Renal pelvis (tissue), 4 donors: ENCODE results near the gene RPTOR. TPM values are rescaled to one million over a fixed set of nuclear protein-coding genes. Genes with fewer than 3 reads are reported as not detected.

Source experiments
- DNase-seq: peaks from one replicate; pipeline ENCODE4 v3.0.0-alpha.2; 2013
- polyA plus RNA-seq, 3 donors: library from polyadenylated mRNA; unstranded; fragments of 120-200 nt; gene quantifications; one replicate each; pipeline ENCODE4 v1.2.1, GENCODE V29; 2013; ENCODE audit not compliant: insufficient read length in 3 of 3

The RPTOR gene
- polyA plus RNA-seq, 3 donors = 20.7 to 25.0 (median 22.9) TPM

DNA sequence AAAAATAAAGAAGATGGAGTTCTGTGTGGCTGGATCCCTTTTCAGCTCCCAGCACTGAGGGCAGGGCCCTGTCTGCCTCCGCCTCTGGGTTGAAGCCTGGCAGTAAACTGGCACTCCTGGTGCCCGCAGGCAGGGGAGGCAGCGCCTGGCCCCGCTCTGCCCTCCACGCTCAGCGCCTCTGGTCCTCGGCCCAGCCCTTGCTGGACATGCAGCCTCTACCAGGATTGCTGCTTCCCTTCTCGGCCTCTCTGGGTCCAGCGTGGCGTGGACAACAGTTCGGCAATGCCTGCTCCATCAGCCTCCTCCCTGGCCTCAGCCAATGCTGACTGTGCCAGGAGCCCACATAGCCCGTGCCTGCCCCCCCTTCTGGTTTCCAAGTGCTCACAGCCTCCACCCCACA lies 362.6 kb downstream of the RPTOR start:
- no peak for DNase-seq

DNA sequence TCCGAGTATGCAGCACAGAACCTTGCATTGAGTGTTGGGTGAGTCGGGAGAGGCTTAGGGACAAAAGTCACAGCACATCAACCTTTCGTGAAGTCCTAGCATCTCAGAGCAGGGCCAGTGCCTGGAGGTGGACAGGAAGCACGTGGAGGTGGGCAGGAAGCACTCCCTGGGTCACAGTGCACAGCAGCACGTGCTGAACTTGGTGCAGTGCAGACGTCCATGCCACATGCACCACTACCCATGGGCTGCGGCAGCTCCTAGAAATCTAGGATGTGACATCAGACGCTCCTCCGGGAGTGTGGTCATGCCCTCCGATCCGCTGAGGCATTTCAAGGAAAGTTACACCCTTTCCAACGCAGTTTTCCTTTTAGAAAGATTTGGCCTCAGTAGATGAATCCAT lies 363.6 kb downstream of the RPTOR start:
- no peak for DNase-seq

DNA sequence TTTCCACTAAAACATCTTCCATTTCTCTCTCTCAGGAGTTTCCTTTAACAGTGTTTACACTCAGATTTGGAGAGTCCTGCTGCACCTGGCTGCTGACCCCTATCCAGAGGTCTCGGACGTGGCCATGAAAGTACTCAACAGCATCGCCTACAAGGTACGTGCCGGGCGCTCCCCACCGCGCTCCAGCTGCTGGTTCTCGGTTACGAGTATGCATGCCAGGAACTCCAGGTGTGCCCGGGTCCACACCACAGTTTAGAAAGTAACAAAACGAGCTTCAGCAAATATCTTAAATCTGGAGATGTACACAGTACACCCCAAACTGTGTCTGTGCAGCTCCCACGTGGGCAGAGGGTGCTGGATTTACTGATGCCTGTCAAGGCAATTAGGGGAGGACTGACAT lies 364.1 kb downstream of the RPTOR start:
- no peak for DNase-seq

DNA sequence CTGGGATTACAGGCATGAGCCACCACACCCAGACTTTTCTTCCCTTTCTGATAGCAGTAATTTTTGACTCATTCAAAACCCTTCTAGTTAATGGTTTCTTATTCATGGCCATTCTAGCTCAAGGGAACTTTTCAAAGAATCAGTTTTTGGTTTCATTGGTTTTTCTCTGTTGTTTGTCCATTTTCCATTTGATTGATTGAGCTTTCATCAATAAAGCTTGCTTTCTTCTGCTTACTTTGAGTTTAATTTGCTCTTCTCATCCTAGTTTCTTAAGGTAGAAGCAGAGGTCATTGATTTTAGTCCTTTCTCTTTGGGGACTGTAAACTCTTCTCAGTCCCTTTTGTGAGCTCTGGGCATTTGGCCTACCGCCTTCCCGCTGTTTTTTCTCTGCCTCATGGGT lies 365.0 kb downstream of the RPTOR start:
- no peak for DNase-seq

DNA sequence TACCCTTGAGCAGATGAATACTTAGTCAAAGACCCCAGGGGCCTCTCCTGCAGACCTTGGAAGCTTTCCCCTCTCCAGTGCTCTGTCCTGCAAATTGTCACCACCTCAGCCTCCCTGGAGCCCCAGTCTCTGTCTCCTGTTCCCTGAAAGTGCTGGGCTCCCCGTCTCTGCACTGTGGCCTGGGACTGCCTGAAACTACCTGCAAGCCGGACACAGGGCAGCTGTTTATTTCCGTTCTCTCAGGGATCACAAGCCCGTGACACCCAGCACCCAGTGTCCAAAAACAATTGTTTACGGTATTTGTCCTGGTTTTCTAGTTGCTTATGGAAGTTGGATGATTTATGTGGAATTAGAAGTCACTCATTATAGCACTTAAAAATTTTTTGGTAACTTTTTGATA lies 365.4 kb downstream of the RPTOR start:
- no peak for DNase-seq

DNA sequence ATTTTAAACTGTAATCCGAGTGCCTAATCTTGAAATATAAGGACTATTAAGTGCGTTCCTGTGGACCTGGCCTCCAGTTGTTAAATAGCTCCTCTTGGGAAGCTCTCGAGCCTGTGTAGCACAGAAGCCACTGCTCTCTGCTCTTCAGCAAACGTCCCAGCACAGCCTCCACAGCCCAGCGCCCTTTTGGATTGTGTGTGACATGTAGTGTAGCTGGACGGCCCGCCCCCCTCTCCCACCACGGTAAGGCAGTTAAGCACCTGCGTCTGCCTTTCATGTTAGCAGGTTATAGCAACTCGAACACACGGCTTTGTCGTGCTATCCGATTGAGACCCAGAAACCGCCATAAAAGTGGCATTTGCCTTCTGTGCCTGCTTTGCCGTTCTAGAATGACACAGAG lies 367.8 kb downstream of the RPTOR start:
- no peak for DNase-seq

DNA sequence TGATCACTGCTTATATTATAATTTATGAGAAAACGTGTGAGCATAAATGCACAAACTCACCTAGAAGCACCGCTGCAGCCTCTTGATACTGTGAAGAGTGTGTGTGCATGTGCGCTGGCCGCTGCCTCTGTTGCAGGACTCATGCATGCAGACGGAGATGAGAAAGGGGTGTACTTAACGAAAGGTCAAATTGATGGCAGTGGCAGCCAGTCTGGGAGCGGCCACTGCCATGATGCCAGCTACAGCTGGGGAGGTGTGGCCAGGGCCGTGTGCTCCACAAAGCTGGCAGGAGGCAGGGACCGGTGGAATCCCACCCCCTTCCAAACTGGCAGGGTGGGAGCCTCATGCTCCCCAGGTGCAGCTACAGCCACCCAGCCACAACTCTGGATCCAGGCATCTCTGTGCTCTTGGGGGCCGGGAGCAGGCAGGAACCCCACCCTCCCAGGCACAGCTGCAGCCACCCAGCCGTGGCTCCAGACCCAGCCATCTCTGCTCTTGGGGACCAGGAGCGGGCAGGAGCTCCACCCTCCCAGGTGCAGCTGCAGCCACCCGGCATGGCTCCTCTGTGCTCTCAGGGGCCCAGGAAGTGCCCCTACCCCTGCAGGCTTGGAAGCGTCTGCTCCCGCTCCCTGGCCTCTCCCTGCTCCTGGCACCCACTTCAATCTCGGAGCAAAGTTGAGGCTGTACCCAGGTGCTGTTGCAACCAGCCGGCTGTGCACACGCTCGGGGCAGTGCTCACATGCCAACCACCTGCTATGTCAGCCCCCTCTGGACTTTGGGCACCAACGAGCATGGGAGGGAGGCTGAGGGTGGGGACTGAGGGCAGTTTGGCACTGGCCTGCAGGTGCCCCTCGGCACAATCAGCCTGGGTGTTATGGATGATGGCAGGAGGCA lies 369.5 kb downstream of the RPTOR start:
- DNase-seq = no peak

DNA sequence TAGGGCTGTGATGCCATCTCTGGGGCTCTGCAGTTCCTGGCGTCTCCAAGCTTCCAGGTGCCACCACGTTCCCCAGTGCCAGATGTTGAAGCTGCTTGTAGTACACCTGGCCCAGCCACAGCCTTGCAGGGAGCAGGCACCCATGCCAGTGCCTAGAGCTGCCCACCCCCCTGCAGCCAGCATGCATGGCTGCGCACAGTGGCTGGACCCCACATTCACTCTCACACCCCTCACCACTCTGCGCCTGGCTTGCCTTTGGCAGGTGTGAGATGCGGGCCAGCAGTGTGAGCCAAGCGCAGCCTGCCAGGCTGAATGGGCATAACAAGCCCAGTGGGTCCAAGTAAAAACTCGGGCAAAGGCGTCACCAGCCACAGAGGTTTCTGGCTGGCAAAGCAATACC lies 371.6 kb downstream of the RPTOR start:
- DNase-seq = no peak

DNA sequence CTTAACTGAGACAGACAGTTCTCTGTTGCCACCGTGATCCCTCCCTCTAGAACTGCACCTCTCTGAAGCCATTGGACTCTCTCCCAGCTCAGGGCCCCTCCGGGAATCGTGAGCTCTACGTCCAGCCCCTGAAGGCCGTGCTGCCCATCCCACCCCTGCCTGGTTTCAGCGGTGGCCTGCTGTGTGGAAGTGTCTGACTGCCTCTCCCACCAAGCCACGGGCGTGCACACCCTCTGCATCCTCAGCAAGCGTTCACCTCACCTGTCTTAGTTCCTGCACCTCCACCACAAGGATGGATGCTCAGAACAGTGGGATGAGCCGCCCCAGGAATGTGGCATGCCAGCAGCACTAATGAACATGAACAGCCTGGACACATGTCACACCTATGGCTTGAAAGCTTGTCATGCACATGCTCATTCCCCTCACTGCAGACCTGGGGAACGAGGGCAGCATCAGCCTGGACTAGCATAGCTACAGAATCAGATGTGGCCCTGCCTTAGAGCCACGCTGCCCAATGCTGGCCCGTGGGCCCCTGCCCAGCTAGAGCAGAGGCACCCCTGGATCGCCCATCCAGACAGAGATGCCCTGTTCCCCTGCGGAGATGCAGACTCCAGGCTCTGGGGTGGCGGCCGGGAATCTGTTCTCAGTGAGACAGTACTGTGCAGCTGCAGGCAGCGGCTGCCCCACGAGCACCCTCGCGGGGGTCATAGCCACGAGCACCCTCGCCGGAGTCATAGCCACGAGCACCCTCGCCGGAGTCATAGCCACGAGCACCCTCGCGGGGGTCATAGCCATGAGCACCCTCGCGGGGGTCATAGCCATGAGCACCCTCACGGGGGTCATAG lies 373.3 kb downstream of the RPTOR start:
- no peak for DNase-seq

DNA sequence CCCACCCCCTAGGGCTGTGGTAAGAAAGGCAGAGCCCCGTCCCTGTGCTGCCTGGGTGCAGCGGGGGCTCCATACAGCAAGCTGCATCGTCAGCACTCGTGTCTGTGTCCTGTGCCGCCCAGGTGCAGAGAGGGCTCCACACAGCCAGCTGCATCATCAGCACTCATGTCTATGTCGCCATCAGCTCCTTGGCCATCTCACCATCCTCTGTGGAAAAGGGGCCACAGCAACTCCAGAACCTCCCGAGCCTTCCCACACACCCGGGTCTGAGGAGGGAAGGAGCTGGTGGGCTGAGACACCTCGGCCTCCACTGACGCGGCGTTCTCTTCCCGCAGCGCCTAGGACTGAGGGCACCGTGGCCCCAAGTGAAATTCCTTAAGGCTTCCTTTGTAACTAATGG lies 374.1 kb downstream of the RPTOR start:
- no peak for DNase-seq

DNA sequence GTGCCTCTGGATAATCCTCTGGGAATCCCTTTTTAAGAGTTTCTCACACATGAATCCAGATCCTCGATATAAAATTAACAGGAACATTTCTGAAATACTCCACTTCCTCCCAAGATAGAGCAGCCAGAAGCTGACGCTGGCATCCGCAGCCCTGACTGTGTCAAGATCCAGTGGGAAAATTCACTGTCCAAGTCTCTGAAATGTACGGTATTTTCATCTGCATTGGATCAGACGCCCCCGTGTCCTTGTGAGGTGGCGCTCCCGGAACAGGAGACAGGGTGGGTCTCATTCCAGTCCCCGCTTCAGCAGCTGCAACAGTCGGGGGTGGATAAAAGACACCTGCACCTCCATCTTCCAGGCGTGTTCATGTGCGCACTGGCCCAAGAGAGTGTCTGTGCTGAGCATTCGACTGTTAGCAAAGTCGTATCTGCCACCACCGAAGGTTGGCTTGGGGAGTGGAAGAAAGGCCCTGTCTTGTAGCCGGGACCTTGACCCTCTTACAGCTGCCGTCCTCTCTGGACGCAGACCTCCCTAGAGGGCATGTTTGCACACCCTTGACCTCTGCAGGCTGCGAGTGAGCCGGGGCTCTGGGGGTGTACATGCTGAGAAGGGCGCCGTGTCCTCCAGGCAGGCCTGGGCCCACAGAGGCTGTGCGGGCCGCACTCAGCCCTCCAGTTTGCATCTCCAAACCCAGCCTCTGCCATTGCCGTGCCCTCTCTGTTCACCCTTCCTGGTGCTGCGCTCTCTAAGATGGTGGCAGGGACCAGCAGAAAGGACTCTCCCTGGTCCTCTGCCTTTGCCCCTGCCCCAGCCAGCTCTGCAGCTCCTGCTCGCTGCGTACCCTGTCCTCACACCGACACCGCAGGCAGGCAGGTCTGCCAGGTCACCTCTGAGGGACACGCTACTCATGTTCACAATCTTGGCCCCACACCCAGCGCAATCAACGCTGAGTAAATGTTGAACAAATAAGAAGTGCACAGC lies 375.0 kb downstream of the RPTOR start:
- no peak for DNase-seq

DNA sequence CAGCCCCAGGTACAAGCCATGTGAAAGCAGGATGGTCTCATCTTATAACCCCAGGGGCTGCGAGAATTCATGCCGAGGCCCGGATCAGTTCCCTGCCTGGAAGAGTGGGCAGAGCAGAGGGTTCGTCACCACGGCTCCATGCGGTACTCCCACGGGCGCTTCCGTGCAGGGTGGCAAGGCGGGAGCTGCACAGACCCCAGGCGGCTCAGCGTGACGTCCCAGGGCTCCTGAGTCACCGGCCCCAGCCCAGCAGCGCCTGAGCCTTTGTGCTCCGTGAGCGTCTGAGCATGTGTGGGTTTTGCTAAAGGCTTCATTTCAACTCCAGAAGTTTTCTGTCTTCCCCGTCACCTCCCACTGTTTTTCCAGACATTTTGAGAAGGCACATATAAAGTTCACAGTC lies 375.8 kb downstream of the RPTOR start:
- DNase-seq = peak; percentile 78

DNA sequence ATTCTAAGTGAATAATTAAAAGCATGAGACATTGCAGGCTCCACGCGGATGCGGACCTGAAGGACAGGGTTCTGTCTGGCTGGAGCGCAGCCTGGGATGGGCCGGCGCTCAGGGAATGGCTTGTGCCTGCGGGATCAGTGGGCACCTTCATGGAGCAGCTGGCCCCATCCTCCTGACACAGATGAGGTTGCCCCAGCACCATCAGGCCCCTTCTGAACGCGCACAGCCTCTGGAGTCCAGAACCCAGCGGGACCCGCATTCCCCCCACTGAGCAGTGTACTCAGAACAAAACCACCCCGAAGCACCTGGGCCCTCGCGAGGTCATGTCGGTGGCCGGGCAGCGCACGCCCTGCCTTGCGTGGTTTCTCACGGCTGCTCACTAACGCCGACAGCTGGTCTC lies 376.5 kb downstream of the RPTOR start:
- DNase-seq = no peak

DNA sequence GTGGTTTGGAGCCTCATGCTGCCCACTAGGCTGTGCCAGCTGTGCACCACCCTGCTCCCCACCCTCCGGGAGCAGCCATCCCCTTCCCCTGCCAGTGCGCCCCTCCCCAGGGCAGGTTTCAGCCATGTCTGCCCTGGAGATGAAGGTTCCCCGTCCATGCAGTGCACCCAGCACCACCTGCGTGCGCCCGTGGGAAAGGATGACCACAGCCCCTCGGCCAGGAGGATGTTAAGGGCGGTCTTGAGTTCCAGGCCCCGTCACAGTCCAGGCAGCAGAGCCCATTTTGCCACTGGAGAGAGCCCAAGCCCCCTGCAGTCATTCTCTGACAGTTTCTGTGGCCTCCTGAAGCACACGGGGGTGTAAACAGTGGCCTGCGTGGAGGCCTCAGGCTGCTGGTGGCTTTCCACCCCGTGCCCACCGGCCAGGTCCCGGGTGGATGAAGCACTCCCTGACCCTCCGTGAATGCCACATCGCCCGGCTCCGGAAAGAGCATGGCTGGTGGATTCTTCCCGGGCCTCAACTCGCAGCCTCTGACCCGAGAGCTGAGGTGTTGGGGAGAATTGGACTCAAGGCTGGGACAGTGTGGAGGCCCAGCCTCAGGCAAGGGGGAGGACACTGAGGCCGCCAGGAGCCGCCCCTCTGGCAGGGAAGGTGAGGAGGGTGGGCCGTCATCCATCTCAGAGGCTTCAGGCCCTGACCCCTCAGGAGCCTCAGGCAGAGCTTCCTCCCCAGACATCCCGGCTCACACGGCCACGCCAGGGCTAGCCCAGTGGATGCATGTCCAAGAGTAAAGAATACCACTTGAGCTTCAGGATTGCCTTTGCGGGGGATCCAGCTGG lies 377.3 kb downstream of the RPTOR start:
- DNase-seq = no peak

DNA sequence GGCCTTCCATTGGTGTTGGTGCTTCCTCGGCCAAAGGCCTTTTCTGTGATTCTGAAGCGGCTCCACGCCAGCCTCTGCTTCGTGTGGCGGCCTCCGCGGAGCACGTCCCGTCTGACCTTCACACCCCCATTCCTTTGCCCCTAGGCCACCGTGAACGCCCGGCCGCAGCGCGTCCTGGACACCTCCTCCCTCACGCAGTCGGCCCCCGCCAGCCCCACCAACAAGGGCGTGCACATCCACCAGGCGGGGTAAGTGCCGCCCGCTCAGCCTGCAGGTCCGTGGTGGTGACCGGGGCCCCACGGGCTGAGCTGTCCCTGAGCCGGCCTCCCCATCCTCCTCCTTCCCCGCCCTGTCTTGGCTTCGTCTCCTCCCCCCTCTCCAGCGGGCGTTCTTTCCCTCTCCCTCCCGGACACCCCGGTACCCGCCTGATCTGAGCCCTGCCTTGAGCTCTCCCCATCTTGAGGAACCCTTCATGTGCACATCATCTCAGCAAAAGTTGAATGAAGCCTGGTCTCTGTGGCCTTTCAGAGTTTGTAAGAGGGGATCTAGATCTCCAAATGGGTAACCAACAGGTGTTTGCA lies 378.0 kb downstream of the RPTOR start:
- no peak for DNase-seq

DNA sequence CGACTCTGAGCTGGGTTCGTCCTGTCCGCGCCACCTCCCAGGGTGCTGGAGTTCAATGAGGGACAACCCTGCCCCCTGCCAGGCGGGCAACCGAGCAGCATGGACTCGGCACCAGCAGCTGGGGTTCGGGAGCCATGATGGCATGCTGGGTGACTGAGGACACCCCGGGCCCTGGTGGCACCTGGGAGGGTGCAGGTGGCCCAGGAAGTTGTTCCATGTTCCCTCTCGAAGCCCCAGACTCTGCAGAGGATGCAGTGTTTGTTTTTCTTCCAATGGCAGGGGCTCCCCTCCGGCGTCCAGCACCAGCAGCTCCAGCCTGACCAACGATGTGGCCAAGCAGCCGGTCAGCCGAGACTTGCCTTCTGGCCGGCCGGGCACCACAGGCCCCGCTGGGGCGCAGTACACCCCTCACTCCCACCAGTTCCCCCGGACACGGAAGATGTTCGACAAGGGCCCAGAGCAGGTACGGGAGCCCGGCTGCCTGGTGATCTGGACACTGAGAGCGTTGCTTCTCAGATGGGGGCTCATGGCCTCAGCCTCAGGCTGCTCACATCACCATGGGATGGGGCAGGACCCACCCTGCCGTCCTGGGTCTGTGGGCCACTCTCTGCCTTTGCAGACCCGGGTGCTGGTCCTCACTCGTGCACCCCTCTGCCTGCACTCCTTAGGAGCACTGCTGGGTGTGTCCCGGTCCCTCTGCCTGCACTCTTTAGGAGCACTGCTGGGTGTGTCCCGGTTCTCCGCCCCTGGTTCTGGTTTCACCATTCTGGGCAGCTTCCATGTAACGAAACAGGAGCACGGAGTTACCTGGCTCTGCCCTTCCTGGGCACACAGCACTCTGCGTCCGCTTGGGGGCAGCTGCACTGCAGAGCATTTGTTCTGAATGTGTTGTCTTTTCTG lies 378.8 kb downstream of the RPTOR start:
- DNase-seq = no peak

DNA sequence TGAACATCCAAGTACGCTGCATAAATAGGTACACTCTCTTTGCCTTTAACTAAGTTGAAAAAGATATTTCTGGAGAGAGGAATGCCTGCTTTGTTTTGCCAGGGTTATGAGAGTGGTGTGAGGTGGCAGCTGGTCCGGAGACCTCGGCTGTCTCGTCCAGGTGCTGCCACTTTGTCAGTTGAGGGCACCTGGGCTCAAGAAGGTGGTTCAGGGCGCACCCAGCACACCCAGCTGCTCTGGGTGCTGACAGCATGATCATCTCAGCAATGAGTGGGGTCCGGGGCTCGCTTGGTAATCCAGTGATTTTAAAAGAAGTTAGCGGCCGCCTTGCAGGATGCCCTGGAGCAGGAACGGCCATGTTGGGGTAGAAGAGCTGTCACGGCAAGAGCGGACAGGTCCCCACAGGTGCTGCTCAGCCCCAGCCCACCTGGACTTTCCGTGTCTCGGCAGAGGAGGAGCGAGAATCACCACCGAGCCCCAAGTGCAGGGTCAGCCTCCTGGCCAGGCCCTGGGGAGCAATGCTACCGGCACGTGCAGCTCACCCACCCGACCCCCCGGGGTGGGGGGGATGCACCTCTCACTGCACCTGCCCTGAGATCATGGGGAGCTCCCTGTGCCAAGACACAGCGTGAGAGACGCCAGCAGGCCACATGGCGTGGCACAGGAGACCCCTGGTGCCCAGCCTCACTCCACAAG lies 379.6 kb downstream of the RPTOR start:
- no peak for DNase-seq

DNA sequence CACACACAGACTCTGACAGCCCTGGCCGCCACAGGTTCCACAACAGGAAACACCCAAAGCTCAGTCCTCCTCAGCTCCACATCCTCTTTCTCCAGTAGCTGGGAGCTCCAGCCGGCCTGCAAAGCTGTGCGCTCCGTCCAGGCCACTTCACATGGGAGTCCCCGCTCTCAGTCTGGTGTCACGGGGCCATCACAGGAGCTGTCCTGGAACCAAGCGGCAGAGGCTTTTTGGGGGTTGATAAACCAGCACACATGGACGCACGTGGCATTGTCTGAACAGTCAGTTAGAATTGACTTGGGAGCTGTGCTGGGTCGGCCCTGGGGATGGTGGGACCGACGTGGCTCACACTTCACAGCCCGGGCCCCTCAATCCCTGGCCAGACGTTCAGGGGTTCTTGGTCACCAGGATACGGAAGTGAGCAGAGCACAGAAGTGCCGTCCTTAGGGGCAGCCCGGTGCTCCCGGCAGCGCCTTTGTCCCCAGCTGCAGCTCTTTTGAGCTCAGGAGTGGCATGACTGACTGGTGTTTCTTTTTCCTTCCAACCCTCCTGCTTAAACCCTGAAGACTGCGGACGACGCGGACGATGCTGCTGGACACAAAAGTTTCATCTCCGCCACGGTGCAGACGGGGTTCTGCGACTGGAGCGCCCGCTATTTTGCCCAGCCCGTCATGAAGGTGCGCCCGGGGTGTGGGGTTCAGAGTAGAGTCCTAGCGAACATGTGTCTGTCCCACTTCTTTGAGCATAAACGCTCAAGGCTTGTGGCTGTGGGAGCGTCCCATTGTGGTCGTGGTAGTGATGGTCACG lies 380.4 kb downstream of the RPTOR start:
- no peak for DNase-seq
